NB4 (cell line): Measurements from ENCODE around the gene LTF.

Experiments used
- POLR2A ChIP-seq: IDR thresholded peaks from 2 replicates; pipeline ENCODE4 v1.6.1; 2011; ENCODE audit warnings: mild to moderate bottlenecking; ENCODE audit not compliant: insufficient read length; ENCODE audit errors: extremely low read depth
- TF ChIP-seq, protein P1 (sequence below): IDR thresholded peaks from one replicate; pipeline ENCODE4 v1.5.1; 2012; ENCODE audit warnings: low read depth, low read length

DNA sequence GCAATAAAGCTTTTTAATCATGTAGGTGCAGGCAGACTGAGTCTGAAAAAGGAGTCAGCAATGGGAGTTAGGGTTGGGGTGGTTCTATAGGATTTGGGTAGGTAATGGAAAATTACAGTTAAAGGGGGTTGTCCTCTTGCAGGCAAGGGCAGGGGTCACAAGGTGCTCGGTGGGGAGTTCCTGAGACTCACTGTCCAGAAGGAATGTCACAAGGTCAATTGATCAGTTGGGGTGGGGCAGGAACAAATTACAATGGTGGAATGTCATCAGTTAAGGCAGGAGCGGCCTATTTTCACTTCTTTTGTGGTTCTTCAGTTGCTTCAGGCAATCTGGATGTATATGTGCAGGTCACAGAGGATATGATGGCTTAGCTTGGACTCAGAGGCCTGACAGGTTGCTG is 71.7 kb downstream of the LTF start:
- TF ChIP-seq POLR2A, result no peak
- TF ChIP-seq, protein P1, sequence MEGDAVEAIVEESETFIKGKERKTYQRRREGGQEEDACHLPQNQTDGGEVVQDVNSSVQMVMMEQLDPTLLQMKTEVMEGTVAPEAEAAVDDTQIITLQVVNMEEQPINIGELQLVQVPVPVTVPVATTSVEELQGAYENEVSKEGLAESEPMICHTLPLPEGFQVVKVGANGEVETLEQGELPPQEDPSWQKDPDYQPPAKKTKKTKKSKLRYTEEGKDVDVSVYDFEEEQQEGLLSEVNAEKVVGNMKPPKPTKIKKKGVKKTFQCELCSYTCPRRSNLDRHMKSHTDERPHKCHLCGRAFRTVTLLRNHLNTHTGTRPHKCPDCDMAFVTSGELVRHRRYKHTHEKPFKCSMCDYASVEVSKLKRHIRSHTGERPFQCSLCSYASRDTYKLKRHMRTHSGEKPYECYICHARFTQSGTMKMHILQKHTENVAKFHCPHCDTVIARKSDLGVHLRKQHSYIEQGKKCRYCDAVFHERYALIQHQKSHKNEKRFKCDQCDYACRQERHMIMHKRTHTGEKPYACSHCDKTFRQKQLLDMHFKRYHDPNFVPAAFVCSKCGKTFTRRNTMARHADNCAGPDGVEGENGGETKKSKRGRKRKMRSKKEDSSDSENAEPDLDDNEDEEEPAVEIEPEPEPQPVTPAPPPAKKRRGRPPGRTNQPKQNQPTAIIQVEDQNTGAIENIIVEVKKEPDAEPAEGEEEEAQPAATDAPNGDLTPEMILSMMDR, result no peak
